COLO668 (cell line): ENCODE data around the gene NECTIN4.

ENCODE experiments used
- DNase-seq: peaks from one replicate; lab custom pipeline; 2025; ENCODE audit not compliant: unreplicated experiment; lab: John Stamatoyannopoulos, UW

NECTIN4 gene

GRCh38 chr1:161113915-161114314 lies 24.6 kb upstream of the NECTIN4 start:
- no peak for DNase-seq

- DNase-seq: no peak
Measured at GRCh38 chr1:161111527-161111926, 22.2 kb upstream of the NECTIN4 start.

- no peak for DNase-seq
Measured at GRCh38 chr1:161111117-161111516, 21.8 kb upstream of the NECTIN4 start.

- DNase-seq: no peak
Measured at GRCh38 chr1:161106431-161106830, 17.1 kb upstream of the NECTIN4 start.

- DNase-seq: no peak
Measured at GRCh38 chr1:161100556-161100955, 11.2 kb upstream of the NECTIN4 start.

GRCh38 chr1:161099090-161099802 lies 9.9 kb upstream of the NECTIN4 start:
- DNase-seq: no peak

- DNase-seq: peak; percentile 96
Measured at GRCh38 chr1:161098210-161099068, 9.1 kb upstream of the NECTIN4 start, which contains the start of gene KLHDC9. TSS of gene KLHDC9 (plus strand) at chr1:161098361. CDS start at chr1:161098536, 175 bp downstream.

- DNase-seq: no peak
Measured at GRCh38 chr1:161096530-161096929, 7.2 kb upstream of the NECTIN4 start.

GRCh38 chr1:161096015-161096414 lies 6.7 kb upstream of the NECTIN4 start:
- no peak for DNase-seq

- no peak for DNase-seq
Measured at GRCh38 chr1:161095230-161095629, 5.9 kb upstream of the NECTIN4 start.

GRCh38 chr1:161094481-161094880 lies 5.1 kb upstream of the NECTIN4 start:
- no peak for DNase-seq

- DNase-seq: no peak
Measured at GRCh38 chr1:161092621-161093028, 3.3 kb upstream of the NECTIN4 start.

- DNase-seq: no peak
Measured at GRCh38 chr1:161091796-161092507, 2.6 kb upstream of the NECTIN4 start.

- DNase-seq: no peak
Measured at GRCh38 chr1:161091093-161091492, 1.7 kb upstream of the NECTIN4 start.

- DNase-seq: no peak
Measured at GRCh38 chr1:161090617-161091016, 1.3 kb upstream of the NECTIN4 start.

GRCh38 chr1:161089938-161090337 lies 580 bp upstream of the NECTIN4 start:
- DNase-seq: no peak

GRCh38 chr1:161088587-161089110 lies 709 bp downstream of the NECTIN4 start:
- DNase-seq: no peak

- no peak for DNase-seq
Measured at GRCh38 chr1:161086457-161086856, 2.9 kb downstream of the NECTIN4 start.

GRCh38 chr1:161085165-161085564 lies 4.2 kb downstream of the NECTIN4 start:
- no peak for DNase-seq

- no peak for DNase-seq
Measured at GRCh38 chr1:161084597-161084988, 4.8 kb downstream of the NECTIN4 start.
